Hematopoietic multipotent progenitor cell treated with erythropoietin and hydrocortisone succinate and interleukin-3 and kit ligand, for 6 days (in vitro differentiated cells): ENCODE measurements around the gene SMIM35.

ENCODE experiments used
- DNase-seq: peaks from one replicate; pipeline ENCODE4 v3.0.0-alpha.2; 2015

Gene SMIM35

DNA sequence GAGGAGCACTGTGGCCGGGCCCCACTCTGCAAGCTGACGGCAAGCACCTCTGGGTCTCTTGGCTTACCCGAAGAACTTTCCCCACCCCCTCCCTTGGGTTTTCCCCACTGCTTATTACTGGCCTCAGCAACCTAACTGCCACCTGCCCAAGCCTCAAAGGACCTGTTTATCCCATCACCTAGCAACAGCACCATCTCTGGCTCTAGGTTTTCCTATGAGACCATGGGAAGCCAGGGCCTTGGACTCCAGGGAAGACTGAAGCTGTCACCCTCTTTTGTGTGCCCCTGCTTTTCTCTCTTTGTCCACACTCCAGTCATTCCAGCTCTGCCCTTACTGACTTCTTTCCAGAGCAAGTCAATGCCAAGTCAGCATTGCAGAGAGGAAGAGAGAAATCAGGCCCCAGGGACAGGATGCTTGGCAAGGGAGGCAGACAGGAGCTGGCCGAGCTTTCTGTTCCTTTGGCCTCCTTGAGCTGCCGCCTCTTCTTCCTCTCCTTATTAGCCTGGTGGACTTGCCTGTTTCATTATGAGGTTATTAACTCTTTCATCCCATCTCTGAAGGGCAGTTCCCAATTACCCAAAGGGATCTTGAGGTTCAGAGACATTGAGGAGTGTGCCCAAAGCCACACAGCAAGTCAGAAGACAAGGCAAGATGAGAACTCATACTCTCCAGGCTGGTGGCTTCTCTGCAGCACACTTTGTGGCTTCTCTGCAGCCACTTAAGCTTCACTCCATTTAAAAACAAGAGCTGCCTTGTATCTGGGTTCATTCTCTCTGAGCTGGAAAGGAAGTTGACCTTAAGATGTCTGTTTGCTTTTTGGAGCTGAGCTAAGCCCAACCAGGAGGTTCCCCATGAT lies at the start of gene SMIM35:
Gene SMIM35, minus strand, starts transcription at position 51 of the 856 bp plus-strand sequence. CDS start 206 bp downstream, outside the sequence.
- no peak for DNase-seq

DNA sequence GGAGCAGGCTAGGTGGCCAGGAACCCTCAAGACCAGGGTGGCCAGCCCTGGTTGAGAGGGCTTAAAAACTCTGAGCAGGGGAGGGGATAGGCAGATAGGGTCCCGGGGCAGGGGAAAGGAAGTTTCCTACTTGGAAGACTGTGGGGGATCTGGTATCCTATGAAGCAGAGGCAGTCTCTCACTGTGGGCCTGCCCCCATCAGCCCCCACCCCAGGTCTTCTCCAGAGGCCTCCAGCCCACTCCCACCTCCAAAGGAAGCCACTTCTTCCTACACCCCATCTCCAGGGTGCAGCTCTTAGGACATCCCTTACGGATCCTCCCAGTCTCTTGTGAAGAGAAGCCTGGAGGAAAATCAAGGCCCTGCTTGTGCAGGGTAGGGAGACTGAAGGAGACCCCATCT lies 49.6 kb upstream of the SMIM35 start:
- no peak for DNase-seq

DNA sequence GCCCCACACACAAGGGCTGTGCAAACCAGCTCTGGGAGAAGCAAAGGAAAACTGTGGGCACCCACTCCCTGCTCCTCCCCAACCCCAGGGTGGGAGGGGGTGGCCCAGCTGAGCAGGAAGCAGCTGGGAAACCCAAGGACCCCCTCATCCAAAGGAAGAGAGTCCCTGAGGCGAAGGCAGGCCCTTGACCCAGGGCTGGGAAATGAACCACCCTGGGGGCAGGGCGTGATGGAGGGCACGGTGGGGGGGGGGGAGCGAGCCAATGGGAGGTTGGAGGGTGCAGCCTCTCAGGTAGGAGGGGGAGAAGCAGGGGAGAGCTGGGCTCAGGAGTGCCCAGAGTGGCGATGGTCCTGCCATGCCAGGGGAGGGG lies 49.0 kb upstream of the SMIM35 start:
- no peak for DNase-seq

GRCh38 chr11:118135051-118135795 lies 48.5 kb upstream of the SMIM35 start:
- no peak for DNase-seq

- DNase-seq: no peak
Observed at GRCh38 chr11:118133816-118134215, 47.1 kb upstream of the SMIM35 start.

GRCh38 chr11:118132385-118133151 lies 45.8 kb upstream of the SMIM35 start:
- DNase-seq: no peak

DNA sequence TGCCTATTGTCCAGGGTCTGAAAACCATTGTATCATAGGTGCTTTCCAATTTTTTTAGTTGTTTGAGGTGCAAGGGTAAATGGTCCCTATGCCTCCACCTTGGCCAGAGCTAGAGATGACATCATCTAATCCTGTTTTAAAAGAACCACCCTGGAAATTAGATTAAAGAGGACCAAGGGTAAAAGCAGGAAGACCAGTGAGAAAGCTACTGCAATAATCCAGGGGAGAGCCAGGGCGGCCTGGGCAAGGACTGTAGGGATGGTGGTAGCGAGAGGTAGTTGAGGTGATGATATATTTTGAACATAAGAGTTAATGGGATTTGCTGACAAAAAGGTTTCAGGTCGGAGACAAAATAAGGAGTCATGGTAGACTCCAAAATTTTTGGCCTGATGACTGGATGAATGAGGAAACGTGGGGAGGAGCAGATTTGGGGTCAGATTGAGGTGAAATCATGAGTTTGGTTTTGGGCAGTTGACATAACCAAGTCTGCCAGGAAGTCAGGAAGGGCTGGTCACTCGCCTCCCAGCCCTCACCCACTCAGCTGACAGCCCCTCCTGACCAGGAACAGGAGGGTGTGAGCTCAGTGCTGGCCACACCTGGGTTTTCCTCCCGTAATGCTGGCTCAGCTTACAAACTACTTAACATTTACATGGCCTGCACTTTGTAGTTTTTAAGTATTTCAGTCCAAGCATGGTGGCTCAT lies 42.9 kb upstream of the SMIM35 start:
- DNase-seq: no peak

- DNase-seq: no peak
Observed at GRCh38 chr11:118128721-118129470, 42.1 kb upstream of the SMIM35 start.

DNA sequence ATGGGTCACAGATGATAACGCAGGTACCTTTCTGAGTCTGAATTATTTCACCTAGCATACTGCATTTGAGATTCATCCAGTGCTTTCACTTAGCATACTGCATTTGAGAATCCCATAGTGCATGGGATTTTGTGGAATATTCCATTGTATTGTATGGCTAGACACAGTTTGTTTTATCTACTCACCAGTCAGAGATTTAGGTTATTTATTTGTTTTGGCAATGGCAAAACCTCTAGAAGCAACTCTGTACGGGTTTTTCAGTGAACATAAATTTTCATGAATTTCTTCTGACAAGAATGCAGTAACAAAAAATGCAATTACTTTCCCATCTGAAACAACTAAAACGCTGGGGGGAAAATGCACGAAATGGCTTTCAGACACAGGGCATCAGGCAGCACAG lies 41.5 kb upstream of the SMIM35 start:
- no peak for DNase-seq

DNA sequence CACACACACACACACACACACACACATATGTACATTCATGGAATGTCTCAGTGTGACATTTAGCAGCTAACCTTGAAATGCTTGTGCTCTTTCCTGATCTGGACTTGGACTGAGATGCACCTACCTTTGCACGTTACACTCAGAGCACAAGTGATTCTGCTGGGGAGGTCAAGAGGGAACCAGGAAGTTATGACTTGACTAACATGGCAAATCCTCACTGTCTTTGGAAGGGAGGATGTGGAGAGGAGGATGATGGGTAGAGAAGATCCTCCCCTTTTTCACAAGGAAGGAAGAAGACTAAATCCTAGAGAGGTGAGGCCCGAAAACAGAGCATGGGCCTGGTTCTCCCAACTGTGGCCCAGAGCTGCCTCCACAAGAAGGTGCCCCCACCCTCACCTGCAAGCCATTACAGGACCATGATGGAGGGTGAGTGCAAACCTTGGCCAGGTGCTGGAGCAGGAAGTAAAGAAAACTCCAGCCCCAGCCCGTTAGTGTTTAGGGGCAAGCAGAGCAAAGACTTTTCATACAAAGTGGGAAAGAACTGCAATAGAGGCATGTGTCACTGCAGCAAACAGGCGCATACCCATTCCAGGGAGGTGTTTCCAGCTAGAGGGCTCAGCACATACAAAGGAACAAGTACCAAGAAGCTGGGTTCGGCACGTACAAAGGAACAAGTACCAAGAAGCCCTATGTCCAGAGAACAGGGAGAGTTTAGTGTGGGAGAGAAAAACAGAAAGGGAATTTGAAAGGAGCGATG lies 39.5 kb upstream of the SMIM35 start:
- DNase-seq: no peak

DNA sequence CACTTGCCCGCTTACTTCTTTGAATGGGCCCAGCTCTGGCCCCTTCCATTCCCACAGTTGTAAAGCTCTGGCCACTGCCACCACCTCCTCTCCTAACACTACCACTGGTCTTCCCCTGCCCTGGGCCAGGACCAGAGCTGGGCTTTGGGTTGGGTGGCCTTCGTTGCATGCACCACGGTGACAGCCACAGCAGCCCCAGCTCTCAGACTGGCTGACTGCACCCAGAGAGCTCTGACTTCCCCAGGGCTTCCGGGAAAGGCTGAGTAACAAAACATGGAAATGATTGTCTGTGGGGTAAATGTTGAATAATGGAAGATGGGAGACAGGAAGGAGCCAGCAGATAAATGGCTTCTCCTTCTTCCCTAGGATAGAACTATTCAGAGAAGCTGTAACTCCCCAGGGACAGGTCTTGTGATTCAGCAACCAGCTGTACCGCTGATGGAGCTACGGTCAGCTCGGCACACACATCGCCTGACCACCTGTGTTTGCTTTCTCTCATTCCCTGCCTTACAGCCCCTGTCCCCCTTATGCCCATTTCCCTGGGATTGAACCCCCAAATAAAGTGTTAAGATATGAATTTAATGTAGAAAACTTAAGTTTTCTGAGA lies 38.3 kb upstream of the SMIM35 start:
- no peak for DNase-seq

DNA sequence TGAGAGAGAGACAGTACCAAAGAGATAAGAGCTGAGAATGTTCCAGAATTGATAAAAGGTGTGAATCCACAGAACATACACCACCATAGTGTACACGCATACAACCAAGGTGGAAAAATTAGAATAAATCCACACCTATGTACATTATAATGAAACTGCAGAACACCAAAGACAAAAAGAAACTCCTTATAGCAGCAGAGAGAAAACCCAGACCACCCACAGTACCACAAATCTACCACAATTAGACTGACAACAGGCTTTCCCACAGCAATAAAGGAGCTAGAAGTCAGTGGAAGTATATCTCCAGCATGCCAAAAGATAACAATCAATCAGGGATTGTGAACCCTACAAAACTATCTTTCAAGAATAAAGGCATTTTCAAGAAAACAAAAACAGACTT lies 34.0 kb upstream of the SMIM35 start:
- DNase-seq: no peak

DNA sequence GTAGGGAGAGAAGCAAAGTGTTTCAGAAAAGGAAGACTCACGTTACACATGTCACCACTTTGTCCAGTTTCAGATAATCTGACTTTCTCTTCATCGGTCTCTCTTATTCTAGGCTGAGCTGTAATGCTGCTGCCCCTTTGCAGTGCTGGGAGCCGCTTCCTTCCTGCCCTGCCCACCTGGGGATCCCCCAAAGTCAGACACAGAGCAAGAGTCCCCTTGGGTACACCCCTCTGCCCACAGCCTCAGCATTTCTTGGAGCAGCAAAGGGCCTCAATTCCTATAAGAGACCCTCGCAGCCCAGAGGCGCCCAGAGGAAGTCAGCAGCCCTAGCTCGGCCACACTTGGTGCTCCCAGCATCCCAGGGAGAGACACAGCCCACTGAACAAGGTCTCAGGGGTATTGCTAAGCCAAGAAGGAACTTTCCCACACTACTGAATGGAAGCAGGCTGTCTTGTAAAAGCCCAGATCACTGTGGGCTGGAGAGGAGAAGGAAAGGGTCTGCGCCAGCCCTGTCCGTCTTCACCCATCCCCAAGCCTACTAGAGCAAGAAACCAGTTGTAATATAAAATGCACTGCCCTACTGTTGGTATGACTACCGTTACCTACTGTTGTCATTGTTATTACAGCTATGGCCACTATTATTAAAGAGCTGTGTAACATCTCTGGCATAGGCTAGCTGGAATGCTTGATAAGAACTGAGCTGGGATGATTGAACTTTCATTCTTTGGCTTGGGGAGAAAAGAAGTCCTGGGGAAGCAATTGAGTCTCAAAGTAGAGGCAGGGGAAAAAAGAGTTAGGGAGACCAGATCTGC lies 31.2 kb upstream of the SMIM35 start:
- no peak for DNase-seq

DNA sequence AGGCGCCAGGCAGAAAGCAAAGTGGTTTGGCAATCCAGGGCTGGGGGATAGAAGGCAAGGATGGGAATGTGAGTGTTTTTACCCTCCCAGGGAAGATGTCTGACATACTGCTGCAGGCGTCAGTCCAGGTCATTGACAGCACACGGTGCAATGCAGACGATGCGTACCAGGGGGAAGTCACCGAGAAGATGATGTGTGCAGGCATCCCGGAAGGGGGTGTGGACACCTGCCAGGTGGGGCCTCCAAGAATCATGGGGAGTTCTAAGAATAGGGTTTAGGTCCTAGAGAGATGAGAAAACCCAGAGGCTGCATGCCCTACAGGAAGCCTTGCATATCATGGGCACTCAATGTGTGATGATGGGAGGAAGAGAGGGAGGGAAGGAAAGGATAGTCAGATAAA lies 28.3 kb upstream of the SMIM35 start:
- no peak for DNase-seq

DNA sequence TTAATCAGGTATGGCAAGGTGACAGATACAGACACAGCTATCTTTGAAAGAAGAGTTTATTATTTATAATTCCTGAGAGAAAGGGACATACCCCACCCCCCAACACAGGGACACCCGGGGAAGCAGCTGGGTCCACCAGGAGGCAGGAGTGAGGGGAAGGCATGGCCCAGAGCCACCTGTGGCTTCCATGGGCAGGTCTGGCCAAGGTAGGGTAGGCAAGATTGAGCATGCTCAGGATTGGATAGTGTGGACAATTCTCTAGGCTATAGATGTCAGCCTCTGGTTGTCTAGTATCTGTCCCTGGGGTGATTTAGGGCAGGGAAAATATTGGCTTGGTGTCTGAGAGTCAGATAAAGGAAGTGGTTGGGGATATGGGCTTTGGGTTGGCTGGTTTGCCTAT lies 27.5 kb upstream of the SMIM35 start:
- DNase-seq: no peak

DNA sequence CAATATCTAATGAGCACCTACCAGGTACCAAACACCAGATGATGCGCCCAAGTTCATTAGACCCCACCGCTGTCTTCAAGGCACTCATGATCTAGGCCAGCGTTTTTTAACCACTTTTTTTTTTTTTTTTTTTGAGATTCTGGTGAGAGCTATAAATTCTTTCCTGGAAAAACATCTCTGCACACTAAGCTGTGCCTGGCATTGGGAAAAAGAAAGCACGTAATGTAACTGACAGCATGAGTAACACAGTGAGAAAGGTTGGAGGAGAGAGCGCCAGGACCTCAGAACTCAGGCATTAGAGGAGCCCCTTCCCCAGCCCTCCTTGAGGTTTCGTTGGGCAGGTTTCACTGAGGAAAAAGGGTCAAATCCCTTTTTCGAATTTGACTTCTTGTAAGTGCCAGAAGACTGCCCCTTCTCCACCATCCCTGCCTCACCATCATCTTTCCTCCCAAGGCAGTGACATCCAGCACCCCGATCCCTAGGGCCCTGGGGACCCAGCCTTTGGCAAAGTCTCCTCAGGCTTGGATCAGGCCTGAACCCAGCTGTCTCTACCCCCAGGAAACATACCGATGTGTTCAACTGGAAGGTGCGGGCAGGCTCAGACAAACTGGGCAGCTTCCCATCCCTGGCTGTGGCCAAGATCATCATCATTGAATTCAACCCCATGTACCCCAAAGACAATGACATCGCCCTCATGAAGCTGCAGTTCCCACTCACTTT lies 26.1 kb upstream of the SMIM35 start:
- no peak for DNase-seq

- no peak for DNase-seq
Observed at GRCh38 chr11:118111744-118112035, 24.9 kb upstream of the SMIM35 start.

DNA sequence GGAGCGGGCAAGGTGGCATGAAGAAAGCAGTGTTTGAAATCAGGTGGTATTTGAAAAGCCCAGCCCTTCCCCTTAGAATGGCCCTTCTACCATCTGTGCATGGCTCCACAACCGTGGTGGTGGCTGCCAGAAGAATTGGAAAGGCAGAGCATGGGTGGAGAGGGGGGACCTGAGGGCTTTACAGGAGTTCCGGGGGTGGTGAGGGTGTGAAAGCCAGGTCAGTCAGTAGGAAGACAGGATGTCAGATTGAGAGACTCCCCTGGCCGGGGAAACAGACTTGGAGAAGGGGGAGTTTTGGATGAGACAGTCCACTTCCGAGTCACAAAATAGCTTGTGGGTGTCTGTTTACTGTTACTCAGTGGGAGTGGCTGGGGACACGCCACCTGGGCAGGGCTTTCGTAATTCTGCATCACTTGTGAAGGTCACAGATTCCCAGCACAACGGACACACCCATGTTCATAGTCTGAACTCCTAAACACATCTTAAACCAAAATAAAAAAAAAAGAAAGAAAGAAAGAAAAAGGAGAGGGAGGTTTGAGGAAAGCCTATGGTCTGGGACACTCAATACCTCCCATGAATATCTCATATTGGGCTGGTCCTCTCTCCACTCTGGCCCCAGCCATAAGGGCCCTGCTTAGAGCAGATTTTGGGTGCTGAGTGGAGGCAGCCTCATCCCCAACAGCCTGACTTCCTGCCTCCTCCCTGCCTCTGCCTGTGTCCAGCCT lies 24.4 kb upstream of the SMIM35 start:
- no peak for DNase-seq

- DNase-seq: no peak
Observed at GRCh38 chr11:118109231-118109630, 22.5 kb upstream of the SMIM35 start.
